ENCODE measurements around the gene TMEM45A. TPM values are rescaled to one million over a fixed set of nuclear protein-coding genes. Genes with fewer than 3 reads are reported as not detected.

The TMEM45A gene
- total and polyA plus RNA-seq, 2 donors, result 2.6 to 22.1 TPM

DNA sequence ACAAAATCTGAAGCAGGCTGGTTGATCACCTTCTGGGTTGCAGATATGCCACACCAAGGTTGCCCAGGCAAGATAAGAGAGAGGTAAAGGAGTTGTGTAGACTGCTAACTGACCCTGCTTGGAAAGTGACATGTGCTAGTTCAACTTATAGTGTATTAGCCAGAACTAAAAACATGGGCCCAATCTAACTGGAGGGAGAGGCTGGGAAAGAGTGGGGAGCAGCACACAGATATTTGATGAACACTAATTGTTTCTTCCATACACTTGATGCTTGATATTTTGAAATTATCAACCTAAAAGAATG, 61.9 kb downstream of the TMEM45A start:
- H3K4me1 ChIP-seq (ENCODE audit: control insufficient read depth in 2 of 2, insufficient read depth in 2 of 2, low read length in 2 of 2), result no peaks in the 10 kb centered on the region
- H3K4me3 ChIP-seq (ENCODE audit: low read length in 2 of 2), result no peak overlapping the region
- no peaks in the 10 kb centered on the region for H3K36me3 ChIP-seq (ENCODE audit: control insufficient read depth in 2 of 2, insufficient read depth in 2 of 2, low read length in 1 of 2)
- H3K27ac ChIP-seq (ENCODE audit: low read depth in 1 of 2, low read length in 1 of 2), result no peak overlapping the region
- no peaks in the 10 kb centered on the region for H3K9me3 ChIP-seq (ENCODE audit: control insufficient read depth in 2 of 2, insufficient read depth in 1 of 2, low read length in 1 of 2)
- no peaks in the 10 kb centered on the region for H3K27me3 ChIP-seq (ENCODE audit: control insufficient read depth in 2 of 2, insufficient read depth in 1 of 2, low read length in 1 of 2)
- no peak for DNase-seq (ENCODE audit: low read depth in 6 of 9, low spot score in 9 of 9)

DNA sequence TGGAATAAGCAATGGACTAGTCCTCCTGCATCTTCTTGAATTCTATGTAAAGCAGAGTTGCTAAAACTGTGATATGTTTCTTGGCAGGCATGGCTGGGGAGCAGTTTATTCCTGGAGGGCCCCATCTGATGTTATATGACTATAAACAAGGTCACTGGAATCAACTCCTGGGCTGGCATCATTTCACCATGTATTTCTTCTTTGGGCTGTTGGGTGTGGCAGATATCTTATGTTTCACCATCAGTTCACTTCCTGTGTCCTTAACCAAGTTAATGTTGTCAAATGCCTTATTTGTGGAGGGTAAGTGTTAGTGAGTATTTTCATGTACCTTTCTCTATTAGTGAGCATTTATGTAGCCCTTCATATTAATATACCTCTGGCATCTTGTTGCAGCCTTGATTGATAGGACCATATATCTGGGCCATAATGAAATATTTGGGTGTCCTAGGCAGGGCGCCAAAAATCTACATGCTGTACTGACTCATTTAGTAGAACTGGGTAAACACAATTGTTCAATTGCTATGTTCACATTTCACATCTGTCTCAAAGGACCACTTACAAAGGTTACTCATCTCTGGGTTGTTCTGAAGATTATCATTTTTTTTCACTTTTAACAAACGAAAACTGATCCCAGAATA, 64.4 kb downstream of the TMEM45A start:
- no peaks in the 10 kb centered on the region for H3K36me3 ChIP-seq (ENCODE audit: control insufficient read depth in 2 of 2, insufficient read depth in 2 of 2, low read length in 1 of 2)
- WGBS, result 98% methylated on average over 2 of the region's 2 CpGs
- no peak overlapping the region for H3K27ac ChIP-seq (ENCODE audit: low read depth in 1 of 2, low read length in 1 of 2)
- no peak for DNase-seq (ENCODE audit: low read depth in 6 of 9, low spot score in 9 of 9)
- H3K4me3 ChIP-seq (ENCODE audit: low read length in 2 of 2), result no peak overlapping the region
- H3K9me3 ChIP-seq (ENCODE audit: control insufficient read depth in 2 of 2, insufficient read depth in 1 of 2, low read length in 1 of 2), result no peaks in the 10 kb centered on the region
- no peaks in the 10 kb centered on the region for H3K4me1 ChIP-seq (ENCODE audit: control insufficient read depth in 2 of 2, insufficient read depth in 2 of 2, low read length in 2 of 2)
- no peaks in the 10 kb centered on the region for H3K27me3 ChIP-seq (ENCODE audit: control insufficient read depth in 2 of 2, insufficient read depth in 1 of 2, low read length in 1 of 2)

DNA sequence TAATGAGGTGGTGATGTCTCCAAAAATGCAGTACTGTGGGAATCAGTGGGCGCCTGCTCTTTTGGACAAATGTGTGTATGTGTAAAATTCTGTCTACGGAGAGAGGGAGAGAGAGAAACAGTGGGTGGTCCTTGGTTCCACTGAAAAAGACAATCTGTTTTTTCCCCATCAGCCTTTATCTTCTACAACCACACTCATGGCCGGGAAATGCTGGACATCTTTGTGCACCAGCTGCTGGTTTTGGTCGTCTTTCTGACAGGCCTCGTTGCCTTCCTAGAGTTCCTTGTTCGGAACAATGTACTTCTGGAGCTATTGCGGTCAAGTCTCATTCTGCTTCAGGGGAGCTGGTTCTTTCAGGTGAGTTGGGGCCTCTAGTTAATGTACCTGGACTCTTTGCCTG, 65.8 kb downstream of the TMEM45A start:
- no peaks in the 10 kb centered on the region for H3K4me1 ChIP-seq (ENCODE audit: control insufficient read depth in 2 of 2, insufficient read depth in 2 of 2, low read length in 2 of 2)
- H3K27me3 ChIP-seq (ENCODE audit: control insufficient read depth in 2 of 2, insufficient read depth in 1 of 2, low read length in 1 of 2), result no peaks in the 10 kb centered on the region
- no peaks in the 10 kb centered on the region for H3K36me3 ChIP-seq (ENCODE audit: control insufficient read depth in 2 of 2, insufficient read depth in 2 of 2, low read length in 1 of 2)
- WGBS, result 96% methylated on average over 7 of the region's 7 CpGs
- H3K4me3 ChIP-seq (ENCODE audit: low read length in 2 of 2), result no peak overlapping the region
- H3K9me3 ChIP-seq (ENCODE audit: control insufficient read depth in 2 of 2, insufficient read depth in 1 of 2, low read length in 1 of 2), result no peaks in the 10 kb centered on the region
- no peak overlapping the region for H3K27ac ChIP-seq (ENCODE audit: low read depth in 1 of 2, low read length in 1 of 2)
- DNase-seq (ENCODE audit: low read depth in 6 of 9, low spot score in 9 of 9), result no peak

DNA sequence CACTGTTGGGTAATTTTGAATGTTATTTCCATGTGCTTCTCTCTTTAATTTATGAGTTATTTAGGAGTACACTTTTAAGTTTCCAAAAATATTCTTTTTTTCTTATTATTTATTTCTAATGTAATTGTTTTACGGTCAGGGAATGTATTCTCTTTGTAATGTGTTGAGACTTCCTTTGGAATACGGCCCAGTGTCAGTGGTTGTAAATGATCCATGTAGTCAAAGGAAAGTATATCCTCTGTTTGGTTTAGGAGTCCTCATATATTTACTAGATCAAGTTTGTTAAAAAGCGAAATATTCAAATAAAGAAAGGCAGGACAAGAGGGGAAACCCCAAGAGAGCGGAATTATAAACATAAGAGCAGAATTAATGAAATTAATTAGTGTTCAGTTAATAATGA, 68.0 kb downstream of the TMEM45A start:
- no peaks in the 10 kb centered on the region for H3K9me3 ChIP-seq (ENCODE audit: control insufficient read depth in 2 of 2, insufficient read depth in 1 of 2, low read length in 1 of 2)
- no peak overlapping the region for H3K4me3 ChIP-seq (ENCODE audit: low read length in 2 of 2)
- H3K4me1 ChIP-seq (ENCODE audit: control insufficient read depth in 2 of 2, insufficient read depth in 2 of 2, low read length in 2 of 2), result no peaks in the 10 kb centered on the region
- WGBS, result 96% methylated on average over 4 of the region's 4 CpGs
- no peak overlapping the region for H3K27ac ChIP-seq (ENCODE audit: low read depth in 1 of 2, low read length in 1 of 2)
- H3K27me3 ChIP-seq (ENCODE audit: control insufficient read depth in 2 of 2, insufficient read depth in 1 of 2, low read length in 1 of 2), result no peaks in the 10 kb centered on the region
- no peak for DNase-seq (ENCODE audit: low read depth in 6 of 9, low spot score in 9 of 9)
- H3K36me3 ChIP-seq (ENCODE audit: control insufficient read depth in 2 of 2, insufficient read depth in 2 of 2, low read length in 1 of 2), result no peaks in the 10 kb centered on the region

DNA sequence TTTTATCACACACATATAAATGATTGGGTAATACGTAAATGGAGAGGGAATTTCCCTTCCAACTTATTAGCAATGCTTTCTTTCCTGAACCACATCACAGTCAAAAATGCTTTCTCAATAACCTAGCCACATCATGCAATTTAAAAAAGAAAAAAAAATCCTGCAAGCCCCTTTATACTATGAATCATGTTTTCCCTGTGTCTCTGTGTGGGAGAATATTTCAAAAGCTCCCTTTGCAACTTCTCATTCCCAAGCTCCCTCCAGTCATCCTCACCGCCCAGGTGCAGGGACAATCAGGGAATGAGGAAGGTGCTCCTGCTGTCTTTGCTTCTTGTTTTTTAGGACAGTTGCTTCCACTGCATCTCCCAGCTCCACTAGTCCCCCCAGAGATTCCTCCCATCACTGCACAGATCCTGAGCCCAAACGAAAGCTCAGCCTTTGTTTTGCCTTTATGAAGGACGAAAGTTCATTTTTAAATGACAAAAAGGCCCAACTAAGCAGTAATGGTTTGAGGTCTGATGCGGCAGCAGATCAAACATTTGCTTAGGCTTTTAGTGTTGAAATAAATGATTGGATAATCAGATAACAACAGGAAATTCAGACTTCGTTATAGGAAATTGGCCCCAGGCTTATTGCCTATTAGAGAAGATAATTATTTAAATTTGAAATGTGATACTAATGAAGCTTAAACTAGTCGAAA, 69.2 kb downstream of the TMEM45A start:
- DNase-seq (ENCODE audit: low read depth in 6 of 9, low spot score in 9 of 9), result no peak
- no peak overlapping the region for H3K27ac ChIP-seq (ENCODE audit: low read depth in 1 of 2, low read length in 1 of 2)
- WGBS, result 93% methylated on average over 7 of the region's 7 CpGs
- H3K27me3 ChIP-seq (ENCODE audit: control insufficient read depth in 2 of 2, insufficient read depth in 1 of 2, low read length in 1 of 2), result no peaks in the 10 kb centered on the region
- no peaks in the 10 kb centered on the region for H3K9me3 ChIP-seq (ENCODE audit: control insufficient read depth in 2 of 2, insufficient read depth in 1 of 2, low read length in 1 of 2)
- H3K4me3 ChIP-seq (ENCODE audit: low read length in 2 of 2), result no peak overlapping the region
- H3K4me1 ChIP-seq (ENCODE audit: control insufficient read depth in 2 of 2, insufficient read depth in 2 of 2, low read length in 2 of 2), result no peaks in the 10 kb centered on the region
- no peaks in the 10 kb centered on the region for H3K36me3 ChIP-seq (ENCODE audit: control insufficient read depth in 2 of 2, insufficient read depth in 2 of 2, low read length in 1 of 2)

- no peak overlapping the region for H3K27ac ChIP-seq (ENCODE audit: low read depth in 1 of 2, low read length in 1 of 2)
Measured at GRCh38 chr3:100562224-100562857, 69.9 kb downstream of the TMEM45A start.

GRCh38 chr3:100563228-100563627, 70.8 kb downstream of the TMEM45A start:
- Histone ChIP-seq H3K9me3 (ENCODE audit: control insufficient read depth in 2 of 2, insufficient read depth in 1 of 2, low read length in 1 of 2) (no peaks in the 10 kb centered on the region), H3K4me3 (ENCODE audit: low read length in 2 of 2) (no peak overlapping the region), H3K27me3 (ENCODE audit: control insufficient read depth in 2 of 2, insufficient read depth in 1 of 2, low read length in 1 of 2) (no peaks in the 10 kb centered on the region), H3K4me1 (ENCODE audit: control insufficient read depth in 2 of 2, insufficient read depth in 2 of 2, low read length in 2 of 2) (no peaks in the 10 kb centered on the region), H3K36me3 (ENCODE audit: control insufficient read depth in 2 of 2, insufficient read depth in 2 of 2, low read length in 1 of 2) (no peaks in the 10 kb centered on the region), H3K27ac (ENCODE audit: low read depth in 1 of 2, low read length in 1 of 2) (no peak overlapping the region)
- no peak for DNase-seq (ENCODE audit: low read depth in 6 of 9, low spot score in 9 of 9)
- 58% methylated on average over 1 of the region's 1 CpG for WGBS

More at GRCh38 chr3:100562224-100562857, 69.9 kb downstream of the TMEM45A start:
- WGBS, result 96% methylated on average over 4 of the region's 4 CpGs
- no peaks in the 10 kb centered on the region for H3K9me3 ChIP-seq (ENCODE audit: control insufficient read depth in 2 of 2, insufficient read depth in 1 of 2, low read length in 1 of 2)
- no peaks in the 10 kb centered on the region for H3K27me3 ChIP-seq (ENCODE audit: control insufficient read depth in 2 of 2, insufficient read depth in 1 of 2, low read length in 1 of 2)
- H3K36me3 ChIP-seq (ENCODE audit: control insufficient read depth in 2 of 2, insufficient read depth in 2 of 2, low read length in 1 of 2), result no peaks in the 10 kb centered on the region
- H3K4me1 ChIP-seq (ENCODE audit: control insufficient read depth in 2 of 2, insufficient read depth in 2 of 2, low read length in 2 of 2), result no peaks in the 10 kb centered on the region
- no peak overlapping the region for H3K4me3 ChIP-seq (ENCODE audit: low read length in 2 of 2)
- no peak for DNase-seq (ENCODE audit: low read depth in 6 of 9, low spot score in 9 of 9)

GRCh38 chr3:100563652-100564211, 71.3 kb downstream of the TMEM45A start:
- Histone ChIP-seq H3K27me3 (ENCODE audit: control insufficient read depth in 2 of 2, insufficient read depth in 1 of 2, low read length in 1 of 2) (no peaks in the 10 kb centered on the region), H3K27ac (ENCODE audit: low read depth in 1 of 2, low read length in 1 of 2) (no peak overlapping the region), H3K9me3 (ENCODE audit: control insufficient read depth in 2 of 2, insufficient read depth in 1 of 2, low read length in 1 of 2) (no peaks in the 10 kb centered on the region), H3K36me3 (ENCODE audit: control insufficient read depth in 2 of 2, insufficient read depth in 2 of 2, low read length in 1 of 2) (no peaks in the 10 kb centered on the region), H3K4me1 (ENCODE audit: control insufficient read depth in 2 of 2, insufficient read depth in 2 of 2, low read length in 2 of 2) (no peaks in the 10 kb centered on the region), H3K4me3 (ENCODE audit: low read length in 2 of 2) (no peak overlapping the region)
- WGBS, result 97% methylated on average over 2 of the region's 2 CpGs
- no peak for DNase-seq (ENCODE audit: low read depth in 6 of 9, low spot score in 9 of 9)

DNA sequence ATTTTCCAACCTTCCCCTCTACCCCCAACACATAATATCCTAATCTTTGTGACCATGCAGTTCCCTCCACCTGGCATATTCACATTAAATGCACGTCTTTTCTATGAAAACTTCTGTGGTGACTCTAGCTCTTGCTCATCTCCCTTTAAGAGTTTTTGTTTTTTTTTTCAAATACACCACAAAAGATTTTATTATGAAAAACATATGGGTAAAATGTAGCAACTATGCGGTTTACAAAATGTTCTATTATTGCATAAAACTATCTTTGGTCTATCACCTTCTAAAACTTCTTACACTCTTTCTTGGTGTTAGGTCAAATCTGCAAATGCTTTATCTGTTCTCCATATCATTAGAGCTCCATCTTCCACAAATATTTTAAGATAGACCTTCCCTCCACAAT, 78.4 kb downstream of the TMEM45A start:
- Histone ChIP-seq H3K27ac (ENCODE audit: low read depth in 1 of 2, low read length in 1 of 2) (no peak overlapping the region), H3K4me1 (ENCODE audit: control insufficient read depth in 2 of 2, insufficient read depth in 2 of 2, low read length in 2 of 2) (no peaks in the 10 kb centered on the region), H3K36me3 (ENCODE audit: control insufficient read depth in 2 of 2, insufficient read depth in 2 of 2, low read length in 1 of 2) (no peaks in the 10 kb centered on the region), H3K27me3 (ENCODE audit: control insufficient read depth in 2 of 2, insufficient read depth in 1 of 2, low read length in 1 of 2) (no peaks in the 10 kb centered on the region), H3K4me3 (ENCODE audit: low read length in 2 of 2) (no peak overlapping the region), H3K9me3 (ENCODE audit: control insufficient read depth in 2 of 2, insufficient read depth in 1 of 2, low read length in 1 of 2) (no peaks in the 10 kb centered on the region)
- DNase-seq (ENCODE audit: low read depth in 6 of 9, low spot score in 9 of 9), result no peak
- 96% methylated on average over 2 of the region's 2 CpGs for WGBS
